HG03469 (cell line): ENCODE measurements around the gene MIDN.

Source experiments
- ATAC-seq: cut with Tn5 transposase; IDR thresholded peaks from one replicate; pipeline ENCODE4 v1.9.1; 2021; ENCODE audit warnings: mild to moderate bottlenecking, moderate library complexity, moderate number of reproducible peaks; ENCODE audit not compliant: unreplicated experiment

Gene MIDN

GRCh38 chr19:1280636-1281568 is 32.5 kb downstream of the MIDN start:
- ATAC-seq, result no peak

- ATAC-seq, result no peak
Measured at GRCh38 chr19:1281569-1282287, 33.3 kb downstream of the MIDN start.

- ATAC-seq, result no peak
Measured at GRCh38 chr19:1282588-1283206, 34.3 kb downstream of the MIDN start.

GRCh38 chr19:1283207-1283916 is 35.0 kb downstream of the MIDN start:
- ATAC-seq, result no peak

GRCh38 chr19:1283917-1284292 is 35.5 kb downstream of the MIDN start:
- no peak for ATAC-seq

GRCh38 chr19:1284293-1284978 is 36.1 kb downstream of the MIDN start:
- ATAC-seq, result no peak

- ATAC-seq, result no peak
Measured at GRCh38 chr19:1284979-1285736, 36.8 kb downstream of the MIDN start.

GRCh38 chr19:1285737-1286360 is 37.5 kb downstream of the MIDN start, which contains the start of gene EFNA2:
Gene EFNA2 (plus strand): TSS chr19:1285873. CDS start chr19:1286169, 296 bp downstream.
- no peak for ATAC-seq

- ATAC-seq, result no peak
Measured at GRCh38 chr19:1286487-1287353, 38.3 kb downstream of the MIDN start.

- no peak for ATAC-seq
Measured at GRCh38 chr19:1287354-1288225, 39.2 kb downstream of the MIDN start.

- ATAC-seq, result no peak
Measured at GRCh38 chr19:1288226-1288612, 39.8 kb downstream of the MIDN start.

GRCh38 chr19:1288833-1289685 is 40.7 kb downstream of the MIDN start:
- no peak for ATAC-seq

- no peak for ATAC-seq
Measured at GRCh38 chr19:1289686-1290025, 41.3 kb downstream of the MIDN start.

- no peak for ATAC-seq
Measured at GRCh38 chr19:1290196-1290702, 41.9 kb downstream of the MIDN start.

GRCh38 chr19:1290703-1291651 is 42.6 kb downstream of the MIDN start:
- ATAC-seq, result no peak
